HEK293T (cell line): ENCODE measurements around the gene FLT4.

Experiments used
- CTCF ChIA-PET: fragments of 350-600 bp; formaldehyde crosslinking; extraction: SDS; loops from one replicate; lab custom pipeline; 2021; ENCODE audit warnings: antibody characterized with exemption, inconsistent platforms; lab: Yijun Ruan, JAX
- POLR2A ChIA-PET: fragments of 350-600 bp; formaldehyde crosslinking; extraction: SDS; loops from one replicate; lab custom pipeline; 2020; ENCODE audit warnings: antibody characterized with exemption, inconsistent platforms; lab: Yijun Ruan, JAX
- DNase-seq: peaks from one replicate; pipeline ENCODE4 v3.0.0; 2012; ENCODE audit warnings: mixed read lengths; ENCODE audit errors: extremely low spot score
- ARNT ChIP-seq: fragments of 450-650 bp; IDR thresholded peaks from 2 replicates; pipeline ENCODE4 v1.6.1; 2017; ENCODE audit warnings: mild to moderate bottlenecking
- BHLHE40 ChIP-seq: fragments of 450-650 bp; IDR thresholded peaks from 2 replicates; pipeline ENCODE4 v1.6.1; 2016; ENCODE audit warnings: mild to moderate bottlenecking, moderate library complexity, borderline replicate concordance
- CTBP1 ChIP-seq: fragments of 450-650 bp; IDR thresholded peaks from 2 replicates; pipeline ENCODE4 v1.6.1; 2016; ENCODE audit warnings: borderline replicate concordance
- ELF4 ChIP-seq: fragments of 450-650 bp; IDR thresholded peaks from 2 replicates; pipeline ENCODE4 v1.6.1; 2017; ENCODE audit warnings: antibody characterized with exemption
- FOXA1 ChIP-seq: fragments of 450-650 bp; IDR thresholded peaks from 2 replicates; pipeline ENCODE4 v1.6.1; 2016; ENCODE audit warnings: mild to moderate bottlenecking
- FOXK2 ChIP-seq: fragments of 450-650 bp; IDR thresholded peaks from 2 replicates; pipeline ENCODE4 v1.6.1; 2016; ENCODE audit warnings: mild to moderate bottlenecking
- FOXM1 ChIP-seq: fragments of 450-650 bp; IDR thresholded peaks from 2 replicates; pipeline ENCODE4 v1.6.1; 2017; ENCODE audit warnings: mild to moderate bottlenecking, borderline replicate concordance
- HDGF ChIP-seq: fragments of 450-650 bp; IDR thresholded peaks from 2 replicates; pipeline ENCODE4 v1.6.1; 2017; ENCODE audit warnings: antibody characterized with exemption, borderline replicate concordance
- L3MBTL2 ChIP-seq: fragments of 450-650 bp; conservative IDR thresholded peaks from 2 replicates; pipeline ENCODE4 v1.6.1; 2016; ENCODE audit warnings: mild to moderate bottlenecking
- LEF1 ChIP-seq: fragments of 450-650 bp; IDR thresholded peaks from 2 replicates; pipeline ENCODE4 v1.6.1; 2017; ENCODE audit warnings: mild to moderate bottlenecking, borderline replicate concordance
- NFRKB ChIP-seq: fragments of 450-650 bp; IDR thresholded peaks from 2 replicates; pipeline ENCODE4 v1.6.1; 2016; ENCODE audit warnings: mild to moderate bottlenecking, moderate library complexity
- PKNOX1 ChIP-seq: fragments of 450-650 bp; IDR thresholded peaks from 2 replicates; pipeline ENCODE4 v1.6.1; 2016
- SP1 ChIP-seq: fragments of 450-650 bp; IDR thresholded peaks from 2 replicates; pipeline ENCODE4 v1.6.1; 2017
- SUZ12 ChIP-seq: fragments of 450-650 bp; IDR thresholded peaks from 2 replicates; pipeline ENCODE4 v1.6.1; 2016; ENCODE audit warnings: mild to moderate bottlenecking
- TARDBP ChIP-seq: fragments of 450-650 bp; IDR thresholded peaks from 2 replicates; pipeline ENCODE4 v1.6.1; 2016
- ZNF384 ChIP-seq: fragments of 450-650 bp; IDR thresholded peaks from 2 replicates; pipeline ENCODE4 v1.6.1; 2016

Gene FLT4

GRCh38 chr5:180596668-180597231, 52.6 kb downstream of the FLT4 start:
- CTCF ChIA-PET = no interaction called here
- POLR2A ChIA-PET = no interaction called here
- TF ChIP-seq ELF4 = no peak
- no peak for TF ChIP-seq FOXM1
- no peak for TF ChIP-seq ZNF384
- no peak for TF ChIP-seq FOXA1
- TF ChIP-seq BHLHE40 = no peak
- TF ChIP-seq ARNT = no peak
- no peak for TF ChIP-seq PKNOX1
- no peak for TF ChIP-seq L3MBTL2
- TF ChIP-seq FOXK2 = no peak
- no peak for TF ChIP-seq SUZ12
- no peak for TF ChIP-seq TARDBP
- no peak for TF ChIP-seq LEF1
- TF ChIP-seq SP1 = no peak
- TF ChIP-seq CTBP1 = no peak
- peak; percentile 4 for DNase-seq

DNA sequence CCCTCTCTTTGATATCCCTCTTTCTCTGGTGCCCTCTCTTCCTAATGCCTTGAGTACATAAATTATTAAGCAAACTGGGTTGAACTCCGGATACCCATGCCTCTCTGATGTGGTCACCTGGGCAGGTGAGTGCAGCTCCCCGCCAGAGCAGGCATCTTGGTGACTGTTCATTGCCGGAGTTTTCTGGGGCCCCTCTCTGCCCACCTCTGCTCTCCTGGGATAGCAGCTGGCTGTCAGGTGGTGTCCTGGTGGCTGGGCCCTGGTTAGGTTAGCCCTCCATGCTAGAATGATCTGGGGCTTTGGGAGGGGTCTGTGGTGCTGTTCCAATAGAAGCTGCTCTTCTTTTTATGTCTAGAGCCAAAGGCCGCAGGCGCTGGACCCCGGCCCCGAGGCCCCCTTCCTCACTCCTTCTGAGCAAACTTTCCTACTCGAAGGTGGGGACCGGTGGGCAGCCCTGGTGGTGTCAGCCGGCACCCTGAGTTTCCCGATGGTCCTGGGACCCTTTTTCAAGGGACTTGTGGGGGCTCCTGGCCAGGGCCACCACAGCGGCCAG, 53.2 kb downstream of the FLT4 start:
- CTCF ChIA-PET = no interaction called here
- POLR2A ChIA-PET = no interaction called here
- DNase-seq = peak; percentile 6
- no peak for TF ChIP-seq ZNF384
- TF ChIP-seq FOXM1 = no peak
- no peak for TF ChIP-seq HDGF
- TF ChIP-seq NFRKB = no peak
- no peak for TF ChIP-seq ARNT

DNA sequence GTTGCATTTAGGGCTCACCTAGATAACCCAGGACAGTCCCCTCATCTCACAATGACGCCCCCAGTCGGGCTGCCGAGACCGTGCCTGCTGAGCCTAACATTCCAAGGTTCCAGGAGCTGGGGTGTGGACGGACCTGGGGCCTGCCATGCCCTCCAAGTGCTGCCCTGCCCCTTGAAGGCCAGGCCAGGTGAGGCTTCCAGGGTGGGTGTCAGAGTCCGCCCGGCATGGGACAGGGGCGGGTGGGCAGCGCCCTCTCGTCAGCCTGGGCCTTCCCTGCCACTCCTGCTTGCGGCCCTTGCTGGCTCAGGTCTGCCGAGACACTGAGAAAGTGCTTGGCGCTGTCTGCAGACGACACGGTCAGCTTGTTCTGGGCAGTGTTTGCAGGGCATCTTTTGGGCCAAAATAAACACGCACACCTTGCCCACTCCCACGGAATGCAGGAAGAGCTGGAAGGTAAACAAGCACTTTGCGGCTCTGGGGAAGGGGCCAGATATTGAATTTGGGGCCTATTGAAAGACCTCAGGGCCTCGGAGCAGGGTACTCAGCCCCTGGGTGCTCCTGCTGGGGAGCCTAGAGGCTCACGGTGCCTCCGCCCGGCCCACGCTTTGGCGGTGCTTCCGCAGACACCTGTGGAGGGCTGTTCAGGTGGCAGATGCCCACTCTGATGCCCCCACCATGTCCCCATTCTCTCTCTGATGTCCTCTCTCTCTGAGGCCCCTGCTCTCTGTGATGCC, 53.9 kb downstream of the FLT4 start:
- ChIA-PET CTCF (no interaction called here), POLR2A (no interaction called here)
- no peak for TF ChIP-seq SUZ12
- no peak for TF ChIP-seq LEF1
- peak; percentile 5 for DNase-seq

GRCh38 chr5:180595046-180595379, 54.4 kb downstream of the FLT4 start:
- TF ChIP-seq TARDBP = no peak
- TF ChIP-seq FOXM1 = no peak
- no peak for TF ChIP-seq SP1
- TF ChIP-seq NFRKB = no peak
- TF ChIP-seq ZNF384 = no peak
- TF ChIP-seq BHLHE40 = no peak
- TF ChIP-seq HDGF = no peak
- TF ChIP-seq PKNOX1 = no peak
- no peak for TF ChIP-seq SUZ12
- TF ChIP-seq LEF1 = no peak
- ChIA-PET POLR2A (no interaction called here), CTCF (no interaction called here)
- no peak for DNase-seq

DNA sequence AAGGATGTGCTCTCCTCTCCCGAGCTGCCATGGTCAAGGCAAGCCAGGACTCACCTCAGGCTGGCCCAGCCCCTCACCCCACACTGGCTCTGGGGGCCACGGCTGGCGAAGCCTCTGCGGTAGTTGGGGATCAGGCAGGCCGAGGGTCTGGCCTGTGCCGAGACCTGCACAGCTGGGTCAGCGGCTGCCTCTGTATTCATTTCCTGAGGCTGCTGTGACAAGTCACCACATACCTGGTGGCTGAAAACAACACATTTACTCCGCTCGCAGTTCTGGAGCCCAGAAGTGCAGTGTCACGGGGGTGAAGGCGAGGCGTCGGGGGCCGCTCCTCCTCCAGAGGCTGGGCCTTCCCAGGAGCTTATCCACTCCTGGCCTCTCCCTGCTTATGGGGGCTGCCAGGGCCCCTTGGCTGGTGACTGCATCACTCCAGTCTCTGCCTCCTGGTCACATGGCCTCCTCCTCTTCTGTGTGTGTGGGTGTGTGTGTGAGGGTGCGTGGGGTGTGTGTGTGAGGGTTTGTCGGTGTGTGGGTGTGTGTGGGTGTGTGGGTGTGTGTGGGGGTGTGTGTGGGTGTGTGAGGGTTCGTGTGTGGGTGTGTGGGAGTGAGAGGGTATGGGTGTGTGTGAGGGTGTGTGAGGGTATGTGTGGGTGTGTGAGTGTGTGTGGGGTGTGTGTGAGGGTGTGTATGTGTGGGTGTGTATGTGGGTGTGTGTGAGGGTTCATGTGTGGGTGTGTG, 54.9 kb downstream of the FLT4 start:
- TF ChIP-seq CTBP1 = no peak
- TF ChIP-seq BHLHE40 = no peak
- no peak for TF ChIP-seq LEF1
- no peak for TF ChIP-seq TARDBP
- no peak for TF ChIP-seq L3MBTL2
- TF ChIP-seq ZNF384 = no peak
- no peak for TF ChIP-seq NFRKB
- no peak for TF ChIP-seq FOXK2
- TF ChIP-seq ARNT = no peak
- TF ChIP-seq ELF4 = no peak
- TF ChIP-seq PKNOX1 = no peak
- no peak for TF ChIP-seq SUZ12
- DNase-seq = peak; percentile 6
- CTCF ChIA-PET = no interaction called here
- POLR2A ChIA-PET = no interaction called here

DNA sequence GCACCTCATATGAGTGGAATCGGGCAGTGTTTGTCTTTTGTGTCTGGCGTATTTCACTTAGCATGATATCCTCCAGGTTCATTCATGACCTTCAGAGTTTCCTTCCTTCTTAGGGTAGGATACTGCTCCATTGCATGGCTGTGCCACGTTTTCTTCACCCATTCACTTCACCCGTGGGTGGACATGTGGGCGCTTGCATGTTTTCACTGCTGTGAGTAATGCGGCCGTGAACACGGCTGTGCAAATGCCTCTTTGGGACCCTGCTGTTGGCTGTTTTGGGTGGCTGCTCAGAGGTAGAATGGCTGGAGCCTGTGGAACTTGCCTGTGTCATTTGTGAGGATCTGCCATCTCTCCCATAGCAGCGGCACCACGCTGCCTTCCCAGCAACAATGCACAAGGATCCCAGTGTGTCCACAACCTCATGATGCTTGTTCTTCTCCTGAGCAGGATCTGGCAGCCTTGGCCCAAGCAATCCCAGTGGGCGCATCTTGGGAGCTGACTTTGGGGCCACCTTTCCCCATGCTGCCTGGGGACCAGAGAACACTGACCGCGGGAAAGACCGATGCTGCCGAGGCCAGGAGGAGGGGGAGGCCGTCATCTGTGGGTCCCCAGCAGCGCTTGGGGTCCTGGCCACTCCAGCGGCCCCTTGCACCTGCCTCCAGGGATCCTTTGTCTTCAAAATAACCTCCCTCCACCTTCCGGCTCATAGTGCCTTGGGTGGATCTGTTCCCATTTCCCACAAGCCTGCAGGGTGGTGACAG, 55.8 kb downstream of the FLT4 start:
- ChIA-PET CTCF (no interaction called here), POLR2A (no interaction called here)
- no peak for TF ChIP-seq ARNT
- TF ChIP-seq PKNOX1 = no peak
- TF ChIP-seq FOXM1 = no peak
- no peak for TF ChIP-seq TARDBP
- DNase-seq = no peak
